Naive thymus-derived CD8-positive, alpha-beta T cell (primary cell): Measurements from ENCODE around the gene KRT9. TPM values are rescaled to one million over a fixed set of nuclear protein-coding genes. Genes with fewer than 3 reads are reported as not detected.
"Not testable (repeated sequence)": the region's sequence is repeated elsewhere in the genome, so short reads cannot be mapped to it uniquely, and the experiment has no call there.

Experiments used
- ATAC-seq, 2 donors: fragments of 150-1000 bp; cut with Tn5 transposase in 1 of 2; sonication (Bioruptor Pico), chemical (Tn5 transposase) in 1 of 2; 1 replicate in 1 of 2; 2 replicates in 1 of 2; pipeline ENCODE4 v1.10.0; 2021; ENCODE audit warnings: mild to moderate bottlenecking in 2 of 2, moderate library complexity in 2 of 2
- POLR2A ChIA-PET: fragments of 350-600 bp; sonication (Branson Sonifier 250); formaldehyde crosslinking; loops from one replicate; lab custom pipeline; 2021; ENCODE audit warnings: antibody characterized with exemption; lab: Charles Lee
- DNase-seq, 10 donors: peaks; one replicate each; pipeline versions ENCODE4 v3.0.0 to v3.0.0-alpha.2; 2020 to 2022
- H3K27ac Mint-ChIP-seq, 10 donors: one replicate each; pipeline ENCODE4 v1.8.0; 2020 to 2022; ENCODE audit warnings: mild to moderate bottlenecking in 10 of 10, mixed read lengths in 10 of 10, moderate library complexity in 4 of 10, inconsistent platforms in 1 of 10
- H3K27me3 Mint-ChIP-seq, 5 donors: one replicate each; pipeline ENCODE4 v1.8.0; 2021 to 2022; ENCODE audit warnings: mixed read lengths in 5 of 5
- H3K36me3 Mint-ChIP-seq, 3 donors: one replicate each; pipeline ENCODE4 v1.8.0; 2020 to 2022; ENCODE audit warnings: mixed read lengths in 3 of 3, mild to moderate bottlenecking in 2 of 3, inconsistent platforms in 1 of 3
- H3K4me1 Mint-ChIP-seq, 4 donors: one replicate each; pipeline ENCODE4 v1.8.0; 2021 to 2022; ENCODE audit warnings: mixed read lengths in 4 of 4
- H3K4me3 Mint-ChIP-seq, 10 donors: one replicate each; pipeline ENCODE4 v1.8.0; 2020 to 2022; ENCODE audit warnings: mild to moderate bottlenecking in 10 of 10, mixed read lengths in 10 of 10, moderate library complexity in 6 of 10, inconsistent platforms in 1 of 10
- H3K9me3 Mint-ChIP-seq, 9 donors: one replicate each; pipeline ENCODE4 v1.8.0; 2020 to 2022; ENCODE audit warnings: mixed read lengths in 9 of 9, mild to moderate bottlenecking in 3 of 9, inconsistent platforms in 1 of 9, moderate library complexity in 1 of 9
- polyA plus RNA-seq, 3 donors: library from polyadenylated mRNA; unstranded; fragments of 300-500 nt; fragmentation: Illumina TruSeq; gene quantifications; one replicate each; pipeline ENCODE4 v1.2.3, GENCODE V29; 2021
- total RNA-seq, 8 experiments: library from RNA in 2 of 8; stranded (reverse) in 2 of 8; gene quantifications; one replicate each; pipeline ENCODE4 v1.2.3 and lab custom pipeline; 2021 to 2026

Gene KRT9
- total and polyA plus RNA-seq, 5 experiments from 2014 or later = not detected

GRCh38 chr17:41547378-41547841, 24.4 kb downstream of the KRT9 start:
- Mint-ChIP-seq H3K36me3 (peaks cover 0 to 6% (median 3%) of the 10 kb centered on the region in 3 donors), H3K27me3 (peaks cover 0 to 10% (median 2%) of the 10 kb centered on the region in 5 donors), H3K4me3 (no peak overlapping the region), H3K9me3 (peaks cover 0 to 8% (median 0%) of the 10 kb centered on the region in 9 donors), H3K4me1 (peaks cover 7 to 19% (median 17%) of the 10 kb centered on the region in 4 donors), H3K27ac (peak overlapping the region in 1 of 10 donors; percentile 78)
- no peak for ATAC-seq
- no peak for DNase-seq
- POLR2A ChIA-PET = interaction anchor here (0.8 kb wide), 1 partner anchor 413 kb away, joined by 3 read pairs; no protein-coding TSS in a partner anchor

GRCh38 chr17:41546819-41547218, 25.0 kb downstream of the KRT9 start:
- DNase-seq (no peak), ATAC-seq (no peak)
- peaks cover 0 to 6% (median 3%) of the 10 kb centered on the region in 3 donors for H3K36me3 Mint-ChIP-seq
- H3K27ac Mint-ChIP-seq = peak overlapping the region in 2 of 10 donors; percentile 46 to 78
- peaks cover 0 to 8% (median 0%) of the 10 kb centered on the region in 9 donors for H3K9me3 Mint-ChIP-seq
- POLR2A ChIA-PET = no interaction called here
- peaks cover 0 to 4% (median 1%) of the 10 kb centered on the region in 5 donors for H3K27me3 Mint-ChIP-seq
- peaks cover 7 to 19% (median 17%) of the 10 kb centered on the region in 4 donors for H3K4me1 Mint-ChIP-seq
- no peak overlapping the region for H3K4me3 Mint-ChIP-seq

- Mint-ChIP-seq H3K4me3 (no peak overlapping the region), H3K9me3 (peaks cover 0 to 8% (median 0%) of the 10 kb centered on the region in 9 donors), H3K4me1 (peaks cover 7 to 19% (median 17%) of the 10 kb centered on the region in 4 donors), H3K36me3 (peaks cover 0 to 6% (median 3%) of the 10 kb centered on the region in 3 donors), H3K27me3 (peaks cover 0 to 5% (median 0%) of the 10 kb centered on the region in 5 donors), H3K27ac (peak overlapping the region in 1 of 10 donors; percentile 28)
- DNase-seq (no peak), ATAC-seq (no peak)
- POLR2A ChIA-PET = no interaction called here
Measured at GRCh38 chr17:41545829-41546410, 25.9 kb downstream of the KRT9 start.

GRCh38 chr17:41544935-41545334, 26.9 kb downstream of the KRT9 start:
- Mint-ChIP-seq H3K36me3 (peaks cover 0 to 6% (median 3%) of the 10 kb centered on the region in 3 donors), H3K27me3 (peaks cover 0 to 5% (median 0%) of the 10 kb centered on the region in 5 donors), H3K4me3 (no peak overlapping the region), H3K9me3 (peaks cover 0 to 8% (median 0%) of the 10 kb centered on the region in 9 donors), H3K27ac (peak overlapping the region in 1 of 10 donors; percentile 62), H3K4me1 (peaks cover 7 to 19% (median 17%) of the 10 kb centered on the region in 4 donors)
- DNase-seq = no peak
- POLR2A ChIA-PET = no interaction called here
- ATAC-seq = no peak

- no peak for DNase-seq
- peaks cover 0 to 8% (median 0%) of the 10 kb centered on the region in 9 donors for H3K9me3 Mint-ChIP-seq
- POLR2A ChIA-PET = no interaction called here
Measured at GRCh38 chr17:41544491-41544892, 27.4 kb downstream of the KRT9 start.

GRCh38 chr17:41542786-41543185, 29.1 kb downstream of the KRT9 start:
- ATAC-seq, H3K9me3 Mint-ChIP-seq, POLR2A ChIA-PET, H3K4me3 Mint-ChIP-seq, H3K36me3 Mint-ChIP-seq, H3K27me3 Mint-ChIP-seq, H3K4me1 Mint-ChIP-seq, DNase-seq, H3K27ac Mint-ChIP-seq: not testable (repeated sequence)

More at GRCh38 chr17:41544491-41544892, 27.4 kb downstream of the KRT9 start:
- no peak for ATAC-seq
- Mint-ChIP-seq H3K27ac (peak overlapping the region in 1 of 10 donors; percentile 18), H3K4me3 (no peak overlapping the region), H3K36me3 (peaks cover 0 to 6% (median 3%) of the 10 kb centered on the region in 3 donors), H3K27me3 (peaks cover 0 to 5% (median 0%) of the 10 kb centered on the region in 5 donors), H3K4me1 (peaks cover 7 to 18% (median 15%) of the 10 kb centered on the region in 4 donors)

GRCh38 chr17:41542357-41542756, 29.5 kb downstream of the KRT9 start:
- no peak overlapping the region for H3K27ac Mint-ChIP-seq
- H3K27me3 Mint-ChIP-seq = peaks cover 0 to 5% (median 2%) of the 10 kb centered on the region in 5 donors
- POLR2A ChIA-PET = no interaction called here
- peaks cover 0 to 6% (median 3%) of the 10 kb centered on the region in 3 donors for H3K36me3 Mint-ChIP-seq
- peaks cover 0 to 7% (median 0%) of the 10 kb centered on the region in 9 donors for H3K9me3 Mint-ChIP-seq
- DNase-seq (no peak), ATAC-seq (no peak)
- H3K4me3 Mint-ChIP-seq = no peak overlapping the region
- H3K4me1 Mint-ChIP-seq = no peaks in the 10 kb centered on the region

- Mint-ChIP-seq H3K36me3 (no peaks in the 10 kb centered on the region), H3K27ac (peak overlapping the region in 1 of 10 donors; percentile 49), H3K4me1 (peaks cover 0 to 2% (median 0%) of the 10 kb centered on the region in 4 donors), H3K9me3 (no peaks in the 10 kb centered on the region), H3K27me3 (peaks cover 0 to 12% (median 8%) of the 10 kb centered on the region in 5 donors), H3K4me3 (no peak overlapping the region)
- ATAC-seq (no peak), DNase-seq (no peak)
- POLR2A ChIA-PET = no interaction called here
Measured at GRCh38 chr17:41540921-41541625, 30.8 kb downstream of the KRT9 start.

GRCh38 chr17:41539979-41540701, 31.7 kb downstream of the KRT9 start:
- Mint-ChIP-seq H3K4me3 (no peak overlapping the region), H3K9me3 (no peaks in the 10 kb centered on the region), H3K4me1 (peaks cover 0 to 4% (median 0%) of the 10 kb centered on the region in 4 donors), H3K27ac (no peak overlapping the region), H3K36me3 (no peaks in the 10 kb centered on the region), H3K27me3 (peaks cover 2 to 18% (median 13%) of the 10 kb centered on the region in 5 donors)
- POLR2A ChIA-PET = no interaction called here
- no peak for ATAC-seq
- DNase-seq = no peak

- no peak overlapping the region for H3K27ac Mint-ChIP-seq
- POLR2A ChIA-PET = no interaction called here
- DNase-seq (no peak), ATAC-seq (no peak)
- H3K36me3 Mint-ChIP-seq = no peaks in the 10 kb centered on the region
- no peak overlapping the region for H3K4me3 Mint-ChIP-seq
- peaks cover 0 to 4% (median 0%) of the 10 kb centered on the region in 4 donors for H3K4me1 Mint-ChIP-seq
- H3K9me3 Mint-ChIP-seq = no peaks in the 10 kb centered on the region
- peaks cover 2 to 23% (median 17%) of the 10 kb centered on the region in 5 donors for H3K27me3 Mint-ChIP-seq
Measured at GRCh38 chr17:41539071-41539492, 32.8 kb downstream of the KRT9 start.

- no peak overlapping the region for H3K27ac Mint-ChIP-seq
- no peaks in the 10 kb centered on the region for H3K9me3 Mint-ChIP-seq
- H3K36me3 Mint-ChIP-seq = no peaks in the 10 kb centered on the region
- ATAC-seq (no peak), DNase-seq (no peak)
- H3K27me3 Mint-ChIP-seq = peaks cover 2 to 24% (median 19%) of the 10 kb centered on the region in 5 donors
- H3K4me3 Mint-ChIP-seq = no peak overlapping the region
- peaks cover 0 to 4% (median 0%) of the 10 kb centered on the region in 4 donors for H3K4me1 Mint-ChIP-seq
- POLR2A ChIA-PET = no interaction called here
Measured at GRCh38 chr17:41538565-41538991, 33.3 kb downstream of the KRT9 start.

GRCh38 chr17:41537990-41538389, 33.9 kb downstream of the KRT9 start:
- no peak overlapping the region for H3K4me3 Mint-ChIP-seq
- peaks cover 0 to under 1% (median 0%) of the 10 kb centered on the region in 3 donors for H3K36me3 Mint-ChIP-seq

More at GRCh38 chr17:41537990-41538389, 33.9 kb downstream of the KRT9 start:
- Mint-ChIP-seq H3K27me3 (peaks cover 2 to 29% (median 21%) of the 10 kb centered on the region in 5 donors), H3K4me1 (peaks cover 0 to 4% (median 0%) of the 10 kb centered on the region in 4 donors), H3K9me3 (no peaks in the 10 kb centered on the region), H3K27ac (no peak overlapping the region)
- DNase-seq (peak in 1 of 10 donors; percentile 24), ATAC-seq (no peak)
- POLR2A ChIA-PET = no interaction called here
